ENCODE measurements around the gene KCNJ6. TPM values are rescaled to one million over a fixed set of nuclear protein-coding genes. Genes with fewer than 3 reads are reported as not detected.

The KCNJ6 gene
- total RNA-seq, 4 donors from 2014 or later = 0.08 to 0.40 TPM; not detected in 2

GRCh38 chr21:37876561-37876960, 39.7 kb downstream of the KCNJ6 start:
- Histone ChIP-seq H3K4me1 (no peaks in the 10 kb centered on the region), H3K4me3 (no peak overlapping the region), H3K9me3 (no peaks in the 10 kb centered on the region), H3K27me3 (peaks cover 13% of the 10 kb centered on the region), H3K36me3 (no peaks in the 10 kb centered on the region), H3K27ac (no peak overlapping the region)
- TF ChIP-seq CTCF (IDR thresholded peaks at IDR 0.05) (no peak), EP300 (IDR thresholded peaks at IDR 0.05) (no peak), POLR2AphosphoS5 (IDR thresholded peaks at IDR 0.05) (no peak), POLR2A (IDR thresholded peaks at IDR 0.05) (no peak)
- 91 to 100% methylated on average over 1 of the region's 1 CpG for WGBS, 2 donors (ENCODE audit: low coverage in 1 of 2)
- no peak for ATAC-seq

- Histone ChIP-seq H3K27me3 (peaks cover 19% of the 10 kb centered on the region), H3K4me1 (no peaks in the 10 kb centered on the region), H3K36me3 (no peaks in the 10 kb centered on the region), H3K9me3 (no peaks in the 10 kb centered on the region), H3K27ac (no peak overlapping the region), H3K4me3 (no peak overlapping the region)
- no peak for TF ChIP-seq CTCF (IDR thresholded peaks at IDR 0.05)
- TF ChIP-seq POLR2A (IDR thresholded peaks at IDR 0.05) = no peak
- no peak for TF ChIP-seq POLR2AphosphoS5 (IDR thresholded peaks at IDR 0.05)
- TF ChIP-seq EP300 (IDR thresholded peaks at IDR 0.05) = no peak
- 56 to 61% methylated on average over 7 of the region's 10 CpGs for WGBS, 2 donors (ENCODE audit: low coverage in 1 of 2)
- ATAC-seq = no peak
These were observed 41.1 kb downstream of the KCNJ6 start for GRCh38 chr21:37874904-37875780.

GRCh38 chr21:37874481-37874880, 41.8 kb downstream of the KCNJ6 start:
- Histone ChIP-seq H3K4me3 (no peak overlapping the region), H3K27me3 (peaks cover 19% of the 10 kb centered on the region), H3K27ac (no peak overlapping the region), H3K9me3 (no peaks in the 10 kb centered on the region), H3K4me1 (no peaks in the 10 kb centered on the region), H3K36me3 (no peaks in the 10 kb centered on the region)
- 69 to 71% methylated on average over 2 to 3 of the region's 3 CpGs for WGBS, 2 donors (ENCODE audit: low coverage in 1 of 2)
- ATAC-seq = no peak
- TF ChIP-seq POLR2A (IDR thresholded peaks at IDR 0.05) = no peak
- no peak for TF ChIP-seq CTCF (IDR thresholded peaks at IDR 0.05)
- no peak for TF ChIP-seq EP300 (IDR thresholded peaks at IDR 0.05)
- TF ChIP-seq POLR2AphosphoS5 (IDR thresholded peaks at IDR 0.05) = no peak

GRCh38 chr21:37873655-37874054, 42.6 kb downstream of the KCNJ6 start:
- ATAC-seq = no peak
- 55 to 74% methylated on average over 2 to 3 of the region's 3 CpGs for WGBS, 2 donors (ENCODE audit: low coverage in 1 of 2)

More at GRCh38 chr21:37873655-37874054, 42.6 kb downstream of the KCNJ6 start:
- H3K4me1 ChIP-seq = no peaks in the 10 kb centered on the region
- H3K36me3 ChIP-seq = no peaks in the 10 kb centered on the region
- peaks cover 17% of the 10 kb centered on the region for H3K27me3 ChIP-seq
- no peaks in the 10 kb centered on the region for H3K9me3 ChIP-seq
- no peak for TF ChIP-seq POLR2A (IDR thresholded peaks at IDR 0.05)
- TF ChIP-seq CTCF (IDR thresholded peaks at IDR 0.05) = no peak
- TF ChIP-seq EP300 (IDR thresholded peaks at IDR 0.05) = no peak
- no peak for TF ChIP-seq POLR2AphosphoS5 (IDR thresholded peaks at IDR 0.05)
- H3K27ac ChIP-seq = no peak overlapping the region
- H3K4me3 ChIP-seq = no peak overlapping the region
